GM23338 (cell line): ENCODE results near the gene C17orf50. TPM values are rescaled to one million over a fixed set of nuclear protein-coding genes. Genes with fewer than 3 reads are reported as not detected.

Experiments
- ATAC-seq: fragments of 200-7000 bp; cut with Tn5 transposase; 3 replicates; pipeline ENCODE4 v1.9.1; 2020
- DNase-seq: peaks from one replicate; pipeline ENCODE4 v3.0.0-alpha.2; 2015; ENCODE audit warnings: low spot score
- H2AFZ ChIP-seq: fragments of 200-600 bp; sonication (generic); 2 replicates; pipeline ENCODE4 v1.8.0; 2016; ENCODE audit warnings: antibody characterized with exemption, mild to moderate bottlenecking, moderate library complexity
- H3F3A ChIP-seq: fragments of 200-600 bp; sonication (generic); replicated peaks from 2 replicates; pipeline ENCODE4 v1.8.0; 2017; ENCODE audit warnings: antibody characterized with exemption, mixed run types, low read depth
- H3K27ac ChIP-seq: fragments of 200-600 bp; sonication (generic); 2 replicates; pipeline ENCODE4 v1.6.1; 2016; ENCODE audit warnings: low read depth
- H3K27me3 ChIP-seq: fragments of 200-600 bp; sonication (generic); 2 replicates; pipeline ENCODE4 v1.8.0; 2016; ENCODE audit warnings: mild to moderate bottlenecking, mixed run types, moderate library complexity; ENCODE audit not compliant: insufficient read depth
- H3K36me3 ChIP-seq: fragments of 200-600 bp; sonication (generic); 2 replicates; pipeline ENCODE4 v1.8.0; 2016; ENCODE audit warnings: mild to moderate bottlenecking; ENCODE audit not compliant: insufficient read depth
- H3K4me1 ChIP-seq: fragments of 200-600 bp; sonication (generic); 2 replicates; pipeline ENCODE4 v1.8.0; 2016; ENCODE audit warnings: mild to moderate bottlenecking, moderate library complexity; ENCODE audit not compliant: insufficient read depth
- H3K4me2 ChIP-seq: fragments of 200-600 bp; sonication (generic); 2 replicates; pipeline ENCODE4 v1.7.1; 2017; ENCODE audit warnings: mixed run types
- H3K4me3 ChIP-seq: fragments of 200-600 bp; sonication (generic); 2 replicates; pipeline ENCODE4 v1.6.1; 2016; ENCODE audit warnings: mixed run types
- H3K79me2 ChIP-seq: fragments of 200-600 bp; sonication (generic); replicated peaks from 2 replicates; pipeline ENCODE4 v1.8.0; 2017; ENCODE audit warnings: mild to moderate bottlenecking; ENCODE audit not compliant: insufficient read depth
- H3K9me2 ChIP-seq: fragments of 200-600 bp; sonication (generic); 2 replicates; pipeline ENCODE4 v1.8.0; 2017; ENCODE audit not compliant: insufficient read depth
- H4K20me1 ChIP-seq: fragments of 200-600 bp; sonication (generic); replicated peaks from 2 replicates; pipeline ENCODE4 v1.8.0; 2017; ENCODE audit warnings: mild to moderate bottlenecking; ENCODE audit not compliant: insufficient read depth
- H3K27ac Mint-ChIP-seq: 2 replicates; pipeline ENCODE4 v1.8.0; 2020; ENCODE audit warnings: inconsistent platforms, mild to moderate bottlenecking, moderate library complexity, mixed read lengths
- H3K27me3 Mint-ChIP-seq: 3 replicates; pipeline ENCODE4 v1.8.0; 2022; ENCODE audit warnings: low read depth, mild to moderate bottlenecking, moderate library complexity, mixed read lengths, inconsistent platforms; ENCODE audit not compliant: insufficient read depth, poor library complexity
- H3K36me3 Mint-ChIP-seq: 3 replicates; pipeline ENCODE4 v1.8.0; 2021; ENCODE audit warnings: low read depth, mild to moderate bottlenecking, inconsistent platforms, moderate library complexity, mixed read lengths
- H3K4me1 Mint-ChIP-seq: 3 replicates; pipeline ENCODE4 v1.8.0; 2020; ENCODE audit warnings: mild to moderate bottlenecking, inconsistent platforms, mixed read lengths
- H3K4me3 Mint-ChIP-seq: 3 replicates; pipeline ENCODE4 v1.8.0; 2021; ENCODE audit warnings: moderate library complexity, mild to moderate bottlenecking, inconsistent platforms, mixed read lengths
- H3K9me3 Mint-ChIP-seq: 3 replicates; pipeline ENCODE4 v1.8.0; 2020; ENCODE audit warnings: moderate library complexity, mild to moderate bottlenecking, inconsistent platforms, mixed read lengths
- CREB1 ChIP-seq: fragments of 250-450 bp; sonication (Bioruptor Pico); IDR thresholded peaks from 2 replicates; pipeline ENCODE4 v1.5.0; 2020; ENCODE audit warnings: low read depth, mild to moderate bottlenecking, moderate library complexity
- EZH2 ChIP-seq: fragments of 200-600 bp; sonication (generic); IDR thresholded peaks from one replicate; pipeline ENCODE4 v1.8.0; 2017; ENCODE audit warnings: antibody characterized with exemption, mild to moderate bottlenecking, low read depth; ENCODE audit not compliant: unreplicated experiment
- EZH2phosphoT487 ChIP-seq: fragments of 200-600 bp; sonication (generic); IDR thresholded peaks from one replicate; pipeline ENCODE4 v1.8.1; 2018; ENCODE audit warnings: antibody characterized with exemption; ENCODE audit not compliant: unreplicated experiment
- JUNB ChIP-seq: IDR thresholded peaks from one replicate; pipeline ENCODE4 v1.6.1; 2016; ENCODE audit warnings: antibody characterized with exemption; ENCODE audit not compliant: unreplicated experiment
- NANOG ChIP-seq: IDR thresholded peaks from 2 replicates; pipeline ENCODE4 v1.6.1; 2016; ENCODE audit warnings: antibody characterized with exemption, borderline replicate concordance
- POLR2AphosphoS5 ChIP-seq: IDR thresholded peaks from 2 replicates; pipeline ENCODE4 v1.6.1; 2016; ENCODE audit warnings: antibody characterized with exemption, low read depth
- STAT1 ChIP-seq: IDR thresholded peaks from one replicate; pipeline ENCODE4 v1.6.1; 2016; ENCODE audit warnings: antibody characterized with exemption; ENCODE audit not compliant: unreplicated experiment
- ZNF114 ChIP-seq: fragments of 250-450 bp; sonication (Bioruptor Pico); IDR thresholded peaks from 2 replicates; pipeline ENCODE4 v1.5.0; 2020; ENCODE audit warnings: mild to moderate bottlenecking, moderate library complexity
- ZNF331 ChIP-seq: fragments of 250-450 bp; sonication (Bioruptor Pico); IDR thresholded peaks from 2 replicates; pipeline ENCODE4 v1.5.0; 2020; ENCODE audit warnings: low read depth, mild to moderate bottlenecking, moderate library complexity
- polyA plus RNA-seq: library from polyadenylated mRNA; unstranded; fragments of >200 nt; fragmentation: Nextera tagmentation; extraction: Ambion mirVana; gene quantifications from 2 replicates; pipeline ENCODE4 v1.2.1, GENCODE V29; 2016
- total RNA-seq: library from RNA; depleted of rRNA; stranded (reverse); fragments of >200 nt; shearing (Covaris generic); gene quantifications from 2 replicates; pipeline ENCODE4 v1.2.3, GENCODE V29; 2014
- TF ChIP-seq, protein P1 (sequence below), 2 experiments: fragments of 200-600 bp in 1 of 2; sonication (generic) in 1 of 2; conservative IDR thresholded peaks; 2 replicates each; pipeline versions ENCODE4 v1.5.1 to v1.6.1; 2016 to 2017; ENCODE audit warnings: antibody characterized with exemption in 2 of 2, low read depth in 2 of 2, mild to moderate bottlenecking in 2 of 2, moderate library complexity in 1 of 2
- TF ChIP-seq, protein P2 (sequence below): IDR thresholded peaks from one replicate; pipeline ENCODE4 v1.6.1; 2018; ENCODE audit warnings: antibody characterized with exemption; ENCODE audit not compliant: unreplicated experiment
- TF ChIP-seq, protein P3 (sequence below): fragments of 250-450 bp; sonication (Bioruptor Pico); IDR thresholded peaks from 2 replicates; pipeline ENCODE4 v1.5.0; 2020; ENCODE audit warnings: mild to moderate bottlenecking, moderate library complexity
- TF ChIP-seq, protein P4 (sequence below): IDR thresholded peaks from 2 replicates; pipeline ENCODE4 v1.6.1; 2016; ENCODE audit warnings: antibody characterized with exemption

The C17orf50 gene
- total and polyA plus RNA-seq, 2 experiments from 2014 or later = 0.74 to 1.6 TPM

DNA sequence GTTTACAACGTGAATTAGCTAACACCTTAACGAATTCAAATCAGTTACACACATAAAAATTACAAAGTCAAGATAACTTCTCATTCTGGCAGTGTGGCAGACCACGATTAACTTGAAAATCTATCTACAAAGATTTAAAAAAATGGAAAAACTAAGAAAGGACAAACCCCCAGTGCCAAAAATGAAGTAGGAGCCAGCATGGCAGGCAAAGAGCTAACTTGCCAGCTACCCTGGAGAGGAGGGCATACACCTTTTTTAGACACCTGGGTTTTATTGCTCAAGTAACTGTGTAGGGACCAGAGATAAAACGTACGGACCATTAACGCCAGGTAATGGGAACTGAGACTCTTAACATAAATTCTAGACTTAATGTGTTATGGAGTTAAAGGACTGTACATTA is 51.1 kb downstream of the C17orf50 start:
- Histone ChIP-seq H3K4me2 (peak overlapping the region; percentile 92), H4K20me1 (peaks cover 49% of the 10 kb centered on the region), H3K27ac (no peak overlapping the region), H3K27me3 (no peaks in the 10 kb centered on the region), H3K79me2 (peaks cover 74% of the 10 kb centered on the region), H3K4me3 (peak overlapping the region; percentile 97), H3K4me1 (peaks cover 21% of the 10 kb centered on the region), H3F3A (no peaks in the 10 kb centered on the region), H3K36me3 (0 out of 2 replicates have a peak, but pooled peaks cover 2% of the 10 kb centered on the region), H2AFZ (no peak overlapping the region), H3K9me2 (no peaks in the 10 kb centered on the region)
- H3K4me3 Mint-ChIP-seq = peak overlapping the region; percentile 95
- DNase-seq (no peak), ATAC-seq (no peak)
- H3K36me3 Mint-ChIP-seq = peaks cover 47% of the 10 kb centered on the region
- H3K27ac Mint-ChIP-seq = no peak overlapping the region; the same call in 1 of the 2 replicates
- peaks cover 9% of the 10 kb centered on the region for H3K27me3 Mint-ChIP-seq
- no peak for TF ChIP-seq POLR2AphosphoS5
- TF ChIP-seq, protein P1, sequence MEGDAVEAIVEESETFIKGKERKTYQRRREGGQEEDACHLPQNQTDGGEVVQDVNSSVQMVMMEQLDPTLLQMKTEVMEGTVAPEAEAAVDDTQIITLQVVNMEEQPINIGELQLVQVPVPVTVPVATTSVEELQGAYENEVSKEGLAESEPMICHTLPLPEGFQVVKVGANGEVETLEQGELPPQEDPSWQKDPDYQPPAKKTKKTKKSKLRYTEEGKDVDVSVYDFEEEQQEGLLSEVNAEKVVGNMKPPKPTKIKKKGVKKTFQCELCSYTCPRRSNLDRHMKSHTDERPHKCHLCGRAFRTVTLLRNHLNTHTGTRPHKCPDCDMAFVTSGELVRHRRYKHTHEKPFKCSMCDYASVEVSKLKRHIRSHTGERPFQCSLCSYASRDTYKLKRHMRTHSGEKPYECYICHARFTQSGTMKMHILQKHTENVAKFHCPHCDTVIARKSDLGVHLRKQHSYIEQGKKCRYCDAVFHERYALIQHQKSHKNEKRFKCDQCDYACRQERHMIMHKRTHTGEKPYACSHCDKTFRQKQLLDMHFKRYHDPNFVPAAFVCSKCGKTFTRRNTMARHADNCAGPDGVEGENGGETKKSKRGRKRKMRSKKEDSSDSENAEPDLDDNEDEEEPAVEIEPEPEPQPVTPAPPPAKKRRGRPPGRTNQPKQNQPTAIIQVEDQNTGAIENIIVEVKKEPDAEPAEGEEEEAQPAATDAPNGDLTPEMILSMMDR (conservative IDR thresholded peaks at IDR 0.05; ENCODE audit: low read depth in 2 of 2) = no peak
- TF ChIP-seq STAT1 = no peak
- no peak for TF ChIP-seq EZH2
- TF ChIP-seq, protein P2, sequence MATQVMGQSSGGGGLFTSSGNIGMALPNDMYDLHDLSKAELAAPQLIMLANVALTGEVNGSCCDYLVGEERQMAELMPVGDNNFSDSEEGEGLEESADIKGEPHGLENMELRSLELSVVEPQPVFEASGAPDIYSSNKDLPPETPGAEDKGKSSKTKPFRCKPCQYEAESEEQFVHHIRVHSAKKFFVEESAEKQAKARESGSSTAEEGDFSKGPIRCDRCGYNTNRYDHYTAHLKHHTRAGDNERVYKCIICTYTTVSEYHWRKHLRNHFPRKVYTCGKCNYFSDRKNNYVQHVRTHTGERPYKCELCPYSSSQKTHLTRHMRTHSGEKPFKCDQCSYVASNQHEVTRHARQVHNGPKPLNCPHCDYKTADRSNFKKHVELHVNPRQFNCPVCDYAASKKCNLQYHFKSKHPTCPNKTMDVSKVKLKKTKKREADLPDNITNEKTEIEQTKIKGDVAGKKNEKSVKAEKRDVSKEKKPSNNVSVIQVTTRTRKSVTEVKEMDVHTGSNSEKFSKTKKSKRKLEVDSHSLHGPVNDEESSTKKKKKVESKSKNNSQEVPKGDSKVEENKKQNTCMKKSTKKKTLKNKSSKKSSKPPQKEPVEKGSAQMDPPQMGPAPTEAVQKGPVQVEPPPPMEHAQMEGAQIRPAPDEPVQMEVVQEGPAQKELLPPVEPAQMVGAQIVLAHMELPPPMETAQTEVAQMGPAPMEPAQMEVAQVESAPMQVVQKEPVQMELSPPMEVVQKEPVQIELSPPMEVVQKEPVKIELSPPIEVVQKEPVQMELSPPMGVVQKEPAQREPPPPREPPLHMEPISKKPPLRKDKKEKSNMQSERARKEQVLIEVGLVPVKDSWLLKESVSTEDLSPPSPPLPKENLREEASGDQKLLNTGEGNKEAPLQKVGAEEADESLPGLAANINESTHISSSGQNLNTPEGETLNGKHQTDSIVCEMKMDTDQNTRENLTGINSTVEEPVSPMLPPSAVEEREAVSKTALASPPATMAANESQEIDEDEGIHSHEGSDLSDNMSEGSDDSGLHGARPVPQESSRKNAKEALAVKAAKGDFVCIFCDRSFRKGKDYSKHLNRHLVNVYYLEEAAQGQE = no peak
- TF ChIP-seq CREB1 (CRISPR knock-in tag) = no peak
- no peak for TF ChIP-seq JUNB
- no peak for TF ChIP-seq NANOG
- no peak for TF ChIP-seq ZNF331 (CRISPR knock-in tag)
- TF ChIP-seq EZH2phosphoT487 = no peak
- TF ChIP-seq, protein P3, sequence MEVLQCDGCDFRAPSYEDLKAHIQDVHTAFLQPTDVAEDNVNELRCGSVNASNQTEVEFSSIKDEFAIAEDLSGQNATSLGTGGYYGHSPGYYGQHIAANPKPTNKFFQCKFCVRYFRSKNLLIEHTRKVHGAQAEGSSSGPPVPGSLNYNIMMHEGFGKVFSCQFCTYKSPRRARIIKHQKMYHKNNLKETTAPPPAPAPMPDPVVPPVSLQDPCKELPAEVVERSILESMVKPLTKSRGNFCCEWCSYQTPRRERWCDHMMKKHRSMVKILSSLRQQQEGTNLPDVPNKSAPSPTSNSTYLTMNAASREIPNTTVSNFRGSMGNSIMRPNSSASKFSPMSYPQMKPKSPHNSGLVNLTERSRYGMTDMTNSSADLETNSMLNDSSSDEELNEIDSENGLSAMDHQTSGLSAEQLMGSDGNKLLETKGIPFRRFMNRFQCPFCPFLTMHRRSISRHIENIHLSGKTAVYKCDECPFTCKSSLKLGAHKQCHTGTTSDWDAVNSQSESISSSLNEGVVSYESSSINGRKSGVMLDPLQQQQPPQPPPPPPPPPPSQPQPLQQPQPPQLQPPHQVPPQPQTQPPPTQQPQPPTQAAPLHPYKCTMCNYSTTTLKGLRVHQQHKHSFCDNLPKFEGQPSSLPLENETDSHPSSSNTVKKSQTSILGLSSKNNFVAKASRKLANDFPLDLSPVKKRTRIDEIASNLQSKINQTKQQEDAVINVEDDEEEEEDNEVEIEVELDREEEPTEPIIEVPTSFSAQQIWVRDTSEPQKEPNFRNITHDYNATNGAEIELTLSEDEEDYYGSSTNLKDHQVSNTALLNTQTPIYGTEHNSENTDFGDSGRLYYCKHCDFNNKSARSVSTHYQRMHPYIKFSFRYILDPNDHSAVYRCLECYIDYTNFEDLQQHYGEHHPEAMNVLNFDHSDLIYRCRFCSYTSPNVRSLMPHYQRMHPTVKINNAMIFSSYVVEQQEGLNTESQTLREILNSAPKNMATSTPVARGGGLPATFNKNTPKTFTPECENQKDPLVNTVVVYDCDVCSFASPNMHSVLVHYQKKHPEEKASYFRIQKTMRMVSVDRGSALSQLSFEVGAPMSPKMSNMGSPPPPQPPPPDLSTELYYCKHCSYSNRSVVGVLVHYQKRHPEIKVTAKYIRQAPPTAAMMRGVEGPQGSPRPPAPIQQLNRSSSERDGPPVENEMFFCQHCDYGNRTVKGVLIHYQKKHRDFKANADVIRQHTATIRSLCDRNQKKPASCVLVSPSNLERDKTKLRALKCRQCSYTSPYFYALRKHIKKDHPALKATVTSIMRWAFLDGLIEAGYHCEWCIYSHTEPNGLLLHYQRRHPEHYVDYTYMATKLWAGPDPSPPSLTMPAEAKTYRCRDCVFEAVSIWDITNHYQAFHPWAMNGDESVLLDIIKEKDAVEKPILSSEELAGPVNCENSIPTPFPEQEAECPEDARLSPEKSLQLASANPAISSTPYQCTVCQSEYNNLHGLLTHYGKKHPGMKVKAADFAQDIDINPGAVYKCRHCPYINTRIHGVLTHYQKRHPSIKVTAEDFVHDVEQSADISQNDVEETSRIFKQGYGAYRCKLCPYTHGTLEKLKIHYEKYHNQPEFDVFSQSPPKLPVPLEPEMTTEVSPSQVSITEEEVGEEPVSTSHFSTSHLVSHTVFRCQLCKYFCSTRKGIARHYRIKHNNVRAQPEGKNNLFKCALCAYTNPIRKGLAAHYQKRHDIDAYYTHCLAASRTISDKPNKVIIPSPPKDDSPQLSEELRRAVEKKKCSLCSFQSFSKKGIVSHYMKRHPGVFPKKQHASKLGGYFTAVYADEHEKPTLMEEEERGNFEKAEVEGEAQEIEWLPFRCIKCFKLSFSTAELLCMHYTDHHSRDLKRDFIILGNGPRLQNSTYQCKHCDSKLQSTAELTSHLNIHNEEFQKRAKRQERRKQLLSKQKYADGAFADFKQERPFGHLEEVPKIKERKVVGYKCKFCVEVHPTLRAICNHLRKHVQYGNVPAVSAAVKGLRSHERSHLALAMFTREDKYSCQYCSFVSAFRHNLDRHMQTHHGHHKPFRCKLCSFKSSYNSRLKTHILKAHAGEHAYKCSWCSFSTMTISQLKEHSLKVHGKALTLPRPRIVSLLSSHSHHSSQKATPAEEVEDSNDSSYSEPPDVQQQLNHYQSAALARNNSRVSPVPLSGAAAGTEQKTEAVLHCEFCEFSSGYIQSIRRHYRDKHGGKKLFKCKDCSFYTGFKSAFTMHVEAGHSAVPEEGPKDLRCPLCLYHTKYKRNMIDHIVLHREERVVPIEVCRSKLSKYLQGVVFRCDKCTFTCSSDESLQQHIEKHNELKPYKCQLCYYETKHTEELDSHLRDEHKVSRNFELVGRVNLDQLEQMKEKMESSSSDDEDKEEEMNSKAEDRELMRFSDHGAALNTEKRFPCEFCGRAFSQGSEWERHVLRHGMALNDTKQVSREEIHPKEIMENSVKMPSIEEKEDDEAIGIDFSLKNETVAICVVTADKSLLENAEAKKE = no peak
- TF ChIP-seq ZNF114 = no peak
- TF ChIP-seq, protein P4, sequence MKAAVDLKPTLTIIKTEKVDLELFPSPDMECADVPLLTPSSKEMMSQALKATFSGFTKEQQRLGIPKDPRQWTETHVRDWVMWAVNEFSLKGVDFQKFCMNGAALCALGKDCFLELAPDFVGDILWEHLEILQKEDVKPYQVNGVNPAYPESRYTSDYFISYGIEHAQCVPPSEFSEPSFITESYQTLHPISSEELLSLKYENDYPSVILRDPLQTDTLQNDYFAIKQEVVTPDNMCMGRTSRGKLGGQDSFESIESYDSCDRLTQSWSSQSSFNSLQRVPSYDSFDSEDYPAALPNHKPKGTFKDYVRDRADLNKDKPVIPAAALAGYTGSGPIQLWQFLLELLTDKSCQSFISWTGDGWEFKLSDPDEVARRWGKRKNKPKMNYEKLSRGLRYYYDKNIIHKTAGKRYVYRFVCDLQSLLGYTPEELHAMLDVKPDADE = no peak
- peaks cover 26% of the 10 kb centered on the region for H3K4me1 Mint-ChIP-seq
- no peaks in the 10 kb centered on the region; the same call in 2 of the 3 replicates for H3K9me3 Mint-ChIP-seq
